ENCODE results near the gene RIN3.

RIN3 gene

DNA sequence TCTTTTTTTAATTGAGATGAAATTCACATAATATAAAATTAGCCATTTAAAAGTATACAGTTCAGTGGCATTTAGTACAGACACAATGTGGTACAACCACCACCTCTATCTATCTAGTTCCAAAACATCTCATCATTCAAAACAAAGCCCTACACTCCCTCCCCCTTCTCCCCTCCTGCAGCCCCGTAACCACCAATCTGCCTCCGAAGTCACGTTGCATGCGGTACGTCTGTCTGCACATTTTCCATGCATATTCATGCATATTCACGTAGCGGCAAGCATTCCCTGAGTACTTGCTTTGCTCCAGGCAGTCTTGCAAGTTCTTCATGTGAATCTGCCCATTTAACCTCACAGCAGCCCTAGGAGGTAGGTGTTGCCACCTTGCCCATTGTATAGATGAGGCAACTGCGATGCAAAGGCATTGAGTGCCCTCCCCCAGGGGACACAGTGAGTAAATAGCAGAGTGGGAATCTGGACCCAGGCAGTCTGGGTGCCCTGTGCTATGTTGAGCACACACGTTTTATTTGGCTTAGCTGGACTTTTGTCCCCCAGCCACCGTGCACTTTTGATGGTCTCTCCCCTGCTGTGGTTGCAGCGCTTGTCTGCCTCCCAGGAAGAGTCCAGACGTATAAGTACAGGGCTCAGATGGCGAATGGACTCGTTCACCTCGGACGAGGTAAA lies 43.4 kb downstream of the RIN3 start:
- DNase-seq (ENCODE audit: low read depth in 3 of 3) = no peak

DNA sequence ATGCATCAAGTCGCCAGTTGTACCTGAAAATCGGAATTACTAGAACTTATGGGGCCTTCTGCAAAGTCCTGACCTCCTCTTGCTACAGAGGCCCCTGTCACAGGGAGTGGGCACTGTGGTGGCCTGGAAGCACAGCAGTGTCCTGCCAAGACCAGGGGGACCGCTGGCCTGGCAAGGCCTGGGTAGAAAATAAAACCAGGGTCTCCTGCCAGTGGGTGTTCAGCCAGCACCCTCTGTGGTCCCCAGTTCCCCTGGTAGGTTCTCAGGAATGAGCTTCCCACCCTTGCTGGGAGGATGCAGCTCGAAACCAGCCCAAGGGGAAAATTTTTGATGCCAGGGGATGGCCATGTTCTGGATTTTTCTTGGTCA lies 43.9 kb downstream of the RIN3 start:
- DNase-seq (ENCODE audit: low read depth in 3 of 3) = no peak

DNA sequence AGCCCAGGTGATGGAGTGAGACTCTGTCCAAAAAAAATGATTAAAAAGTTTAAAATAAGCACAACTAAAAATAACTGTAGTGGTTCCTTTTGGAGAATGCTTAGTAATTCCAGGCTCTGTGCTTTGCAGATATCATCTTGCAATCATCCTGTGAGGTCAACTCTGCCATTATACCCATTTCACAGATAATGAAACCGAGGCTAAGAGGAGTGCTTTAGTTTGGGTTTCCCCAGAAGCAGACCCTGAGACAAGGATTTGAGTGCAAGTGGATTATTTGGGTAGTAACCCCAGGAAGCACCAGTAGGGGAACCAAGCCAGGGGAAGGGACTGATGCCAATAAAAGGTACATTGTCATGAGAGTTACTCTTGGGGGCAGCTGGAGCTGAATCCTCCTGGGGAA lies 44.7 kb downstream of the RIN3 start:
- DNase-seq (ENCODE audit: low read depth in 3 of 3) = no peak

DNA sequence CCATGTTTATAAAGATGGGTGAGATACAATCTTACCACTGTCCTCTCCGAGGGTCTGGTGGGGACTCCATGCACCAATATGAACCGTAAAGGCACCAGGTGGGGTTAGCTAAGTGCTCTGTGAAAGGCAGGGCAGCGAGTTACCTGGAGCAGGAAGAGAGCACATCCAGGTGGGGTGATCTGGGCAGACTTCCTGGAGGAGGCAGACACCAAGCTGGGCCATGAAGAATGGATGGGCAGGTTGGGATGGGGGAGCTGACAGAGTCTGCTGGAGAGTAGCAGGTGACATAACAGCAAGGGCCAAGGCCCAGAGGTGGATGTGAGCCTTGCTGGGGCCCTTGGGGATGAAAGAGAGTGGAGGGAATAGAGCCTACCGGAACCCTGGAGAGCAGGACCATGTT lies 45.9 kb downstream of the RIN3 start:
- no peak for DNase-seq (ENCODE audit: low read depth in 3 of 3)

DNA sequence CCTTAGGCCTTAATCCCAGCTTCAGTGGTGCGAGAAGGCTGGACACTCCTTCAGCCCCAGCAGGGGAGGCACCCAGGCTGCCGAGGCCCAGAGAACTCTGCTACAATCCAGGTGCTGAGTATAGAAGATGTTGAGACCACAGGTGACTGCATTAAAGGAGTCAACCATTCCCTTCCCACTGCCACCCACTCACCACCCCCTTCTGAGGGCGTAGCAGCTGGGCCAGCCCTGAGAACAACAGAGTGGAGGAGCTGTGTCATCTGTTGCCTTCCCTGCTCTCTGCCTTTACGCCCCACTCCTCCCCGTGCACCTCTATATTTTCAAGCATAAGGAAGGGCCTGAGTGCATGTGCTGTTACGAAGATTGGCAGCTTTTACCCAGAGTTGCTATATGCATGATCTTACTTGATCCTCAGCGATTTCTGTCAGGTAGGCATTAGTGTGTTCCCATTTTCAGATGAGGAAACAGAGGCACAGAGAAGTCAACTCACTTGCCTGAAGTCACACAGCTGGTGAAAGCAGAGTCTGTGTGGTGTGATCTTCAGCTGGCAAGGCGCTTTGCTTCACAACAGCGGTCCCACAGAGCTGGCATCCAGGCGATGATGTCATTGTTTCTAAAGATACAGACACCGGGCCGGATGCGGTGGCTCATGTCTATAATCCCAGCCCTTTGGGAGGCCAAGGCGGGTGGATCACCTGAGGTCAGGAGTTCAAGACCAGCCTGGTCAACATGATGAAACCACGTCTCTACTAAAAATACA lies 46.7 kb downstream of the RIN3 start:
- peak in 2 of 3 experiments; percentile 37 to 42 for DNase-seq (ENCODE audit: low read depth in 3 of 3)

DNA sequence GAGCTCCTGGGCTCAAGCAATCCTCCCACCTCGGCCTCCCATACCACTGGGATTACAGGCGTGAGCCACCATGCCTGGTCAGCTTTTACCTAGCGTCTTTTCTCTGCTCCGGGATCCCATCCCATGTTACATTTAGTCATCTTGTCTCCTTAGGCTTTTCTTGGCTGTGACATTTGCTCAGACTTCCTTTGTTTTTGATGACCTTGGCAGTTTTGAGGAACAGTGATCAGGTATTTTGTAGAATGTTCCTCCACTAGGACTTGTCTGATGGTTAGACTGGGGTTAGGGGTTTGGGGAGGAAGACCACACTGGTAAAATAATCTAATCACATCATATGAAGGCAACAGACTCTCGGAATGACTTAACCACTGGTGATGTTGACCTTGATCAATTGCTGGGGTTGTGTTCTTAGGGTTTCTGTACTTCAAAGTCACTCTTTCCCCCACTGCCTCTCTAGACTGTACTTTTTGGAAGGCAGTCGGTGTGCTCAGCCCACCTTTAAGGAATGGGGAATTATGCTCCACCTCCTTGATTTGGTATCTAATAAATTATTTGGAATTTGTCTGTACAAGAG lies 48.4 kb downstream of the RIN3 start:
- no peak for DNase-seq (ENCODE audit: low read depth in 3 of 3)

DNA sequence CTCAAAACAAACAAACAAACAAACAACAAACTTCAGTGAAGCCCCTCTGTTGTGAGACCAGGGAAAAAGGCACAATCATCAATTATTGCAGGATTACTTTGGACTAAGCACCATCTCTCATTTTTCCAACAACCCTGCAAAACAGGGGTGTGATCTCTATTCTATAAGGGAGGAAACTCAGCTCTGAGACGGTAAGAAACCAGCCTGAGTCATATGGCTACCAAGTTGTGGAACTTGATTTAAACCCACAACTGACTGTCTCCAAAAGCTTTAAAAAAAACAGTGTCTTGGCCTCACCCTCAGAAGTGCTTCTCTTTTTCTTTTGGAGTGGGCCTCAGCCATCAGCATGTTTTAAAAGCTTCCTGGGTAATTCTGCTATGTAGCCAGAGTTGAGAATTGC lies 49.8 kb downstream of the RIN3 start:
- DNase-seq (ENCODE audit: low read depth in 3 of 3) = no peak

DNA sequence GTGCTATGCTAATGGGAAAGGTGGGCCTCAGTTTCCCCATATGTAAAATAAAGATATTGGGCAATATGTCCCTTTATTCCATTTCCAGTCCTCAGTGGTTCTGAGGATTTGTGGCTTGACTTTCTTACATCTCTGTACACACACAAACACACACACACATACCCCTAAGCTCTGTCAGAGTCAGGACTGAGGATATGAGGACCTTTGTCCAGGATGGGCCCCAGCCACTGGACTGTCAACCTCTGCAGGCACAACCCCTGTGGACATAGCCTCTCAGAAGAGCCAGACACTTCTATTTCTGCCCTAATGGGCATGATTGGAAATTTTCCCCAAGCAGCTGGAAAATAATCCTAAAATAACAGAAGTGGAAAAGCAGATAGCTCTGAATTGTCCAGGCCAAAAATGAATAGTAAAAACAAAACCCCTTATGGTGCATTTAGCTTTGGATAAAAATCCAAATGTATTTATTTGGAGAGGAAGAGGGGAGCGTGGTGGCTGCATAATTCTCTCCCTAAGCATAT lies 50.2 kb downstream of the RIN3 start:
- DNase-seq (ENCODE audit: low read depth in 3 of 3) = no peak

DNA sequence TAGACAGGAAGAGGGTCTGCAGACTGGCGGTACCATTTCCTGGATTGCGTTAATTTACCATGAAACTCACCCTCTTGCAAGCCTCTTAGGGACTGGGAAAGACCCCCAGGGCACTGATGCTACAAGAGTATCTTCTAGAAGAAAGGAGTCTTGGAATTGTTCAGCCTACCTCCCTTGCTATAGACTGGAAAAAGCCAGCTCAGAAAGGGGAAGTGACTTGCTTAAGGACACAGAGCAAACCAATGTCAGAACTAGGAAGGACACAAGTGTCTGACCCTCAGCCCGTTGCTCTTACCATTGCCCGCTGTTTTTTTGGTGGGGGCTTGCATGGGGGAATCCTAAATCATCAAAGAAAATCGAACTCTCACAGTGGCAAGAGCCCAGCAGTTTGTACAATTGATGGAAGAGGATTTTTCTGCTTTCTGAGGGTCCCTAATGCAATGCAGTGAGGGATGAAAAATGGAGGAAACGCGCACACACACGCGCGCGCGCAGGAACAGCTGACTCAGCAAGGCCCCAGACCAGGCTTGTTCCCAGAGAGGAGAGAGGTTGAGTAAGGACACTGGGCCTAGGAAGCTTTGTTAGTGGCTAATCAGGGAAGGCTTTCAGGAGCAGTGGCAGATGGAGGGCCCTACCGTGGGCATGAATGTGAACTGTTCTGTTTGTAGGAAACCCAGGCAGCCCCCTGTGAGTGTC lies 50.9 kb downstream of the RIN3 start:
- no peak for DNase-seq (ENCODE audit: low read depth in 3 of 3)

DNA sequence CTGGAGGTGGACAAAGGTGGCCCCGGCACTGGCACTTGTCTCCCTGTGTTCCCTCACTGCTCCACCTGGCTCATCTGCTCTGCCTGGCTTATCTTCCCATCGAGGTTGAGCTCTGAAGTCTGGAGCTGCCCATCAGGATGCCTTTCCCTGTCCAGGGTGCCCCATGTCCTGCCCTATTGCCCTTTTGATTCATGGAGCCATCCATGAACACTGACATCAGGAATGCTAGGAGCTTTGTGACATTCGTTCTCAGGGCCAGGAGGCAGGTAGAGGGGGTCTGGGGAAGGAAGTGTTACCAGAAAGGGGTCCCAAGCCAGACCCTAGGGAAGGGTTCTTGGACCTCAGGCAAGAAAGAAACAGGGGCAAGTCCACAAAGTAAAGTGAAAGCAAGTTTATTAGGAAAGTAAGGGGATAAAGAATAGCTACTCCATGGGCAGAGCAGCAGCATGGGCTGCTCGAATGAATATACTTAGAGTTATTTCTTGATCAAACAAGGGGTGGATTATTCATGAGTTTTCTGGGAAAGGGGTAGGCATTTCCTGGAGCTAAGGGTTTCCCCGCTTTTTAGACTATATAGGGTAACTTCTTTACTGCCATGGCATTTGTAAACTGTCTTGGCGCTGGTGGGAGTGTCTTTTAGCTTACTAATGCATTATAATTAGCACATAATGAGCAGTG lies 51.6 kb downstream of the RIN3 start:
- DNase-seq (ENCODE audit: low read depth in 3 of 3) = no peak

DNA sequence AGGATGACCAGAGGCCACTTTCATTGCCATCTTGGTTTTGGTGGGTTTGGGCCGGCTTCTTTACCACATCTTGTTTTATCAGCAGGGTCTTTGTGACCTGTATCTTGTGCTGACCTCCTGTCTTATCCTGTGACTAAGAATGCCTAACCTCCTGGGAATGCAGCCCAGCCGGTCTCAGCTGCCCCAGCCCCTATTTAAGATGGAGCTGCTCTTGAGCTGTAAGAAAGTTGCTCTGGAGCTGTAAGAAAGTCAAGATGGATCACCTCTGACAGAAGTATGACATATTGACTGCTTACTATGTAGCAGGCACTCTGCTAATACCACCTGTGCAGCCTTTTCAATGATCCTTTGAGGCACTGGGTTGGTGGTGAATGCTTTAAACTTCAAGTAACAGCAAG lies 52.1 kb downstream of the RIN3 start:
- DNase-seq (ENCODE audit: low read depth in 3 of 3) = no peak

DNA sequence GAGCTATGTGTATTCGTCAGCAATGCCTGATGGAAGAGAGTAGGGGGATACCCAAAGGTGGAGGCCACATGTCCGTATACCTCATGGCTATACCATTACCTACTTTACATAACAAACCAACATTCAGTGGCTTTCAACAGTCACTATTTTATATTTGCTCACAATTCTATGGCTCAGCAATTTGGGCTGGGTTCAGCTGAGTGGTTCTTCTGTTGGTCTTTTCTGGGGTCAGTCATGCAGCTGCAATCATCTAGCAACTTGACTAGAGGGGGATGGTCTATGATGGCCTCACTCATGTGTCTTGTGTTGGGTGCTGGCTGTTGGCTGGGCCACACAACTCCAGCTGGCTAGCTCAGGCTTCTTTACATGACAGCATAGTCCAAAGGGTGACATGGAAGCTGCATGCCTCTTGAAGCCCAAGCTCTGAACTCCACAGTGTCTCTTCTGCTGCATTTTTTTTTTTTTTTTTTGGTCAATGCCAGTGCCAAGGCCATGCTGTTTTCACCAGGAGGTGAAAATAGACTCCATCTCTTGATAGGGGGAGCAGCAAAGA lies 53.7 kb downstream of the RIN3 start:
- DNase-seq (ENCODE audit: low read depth in 3 of 3) = no peak

DNA sequence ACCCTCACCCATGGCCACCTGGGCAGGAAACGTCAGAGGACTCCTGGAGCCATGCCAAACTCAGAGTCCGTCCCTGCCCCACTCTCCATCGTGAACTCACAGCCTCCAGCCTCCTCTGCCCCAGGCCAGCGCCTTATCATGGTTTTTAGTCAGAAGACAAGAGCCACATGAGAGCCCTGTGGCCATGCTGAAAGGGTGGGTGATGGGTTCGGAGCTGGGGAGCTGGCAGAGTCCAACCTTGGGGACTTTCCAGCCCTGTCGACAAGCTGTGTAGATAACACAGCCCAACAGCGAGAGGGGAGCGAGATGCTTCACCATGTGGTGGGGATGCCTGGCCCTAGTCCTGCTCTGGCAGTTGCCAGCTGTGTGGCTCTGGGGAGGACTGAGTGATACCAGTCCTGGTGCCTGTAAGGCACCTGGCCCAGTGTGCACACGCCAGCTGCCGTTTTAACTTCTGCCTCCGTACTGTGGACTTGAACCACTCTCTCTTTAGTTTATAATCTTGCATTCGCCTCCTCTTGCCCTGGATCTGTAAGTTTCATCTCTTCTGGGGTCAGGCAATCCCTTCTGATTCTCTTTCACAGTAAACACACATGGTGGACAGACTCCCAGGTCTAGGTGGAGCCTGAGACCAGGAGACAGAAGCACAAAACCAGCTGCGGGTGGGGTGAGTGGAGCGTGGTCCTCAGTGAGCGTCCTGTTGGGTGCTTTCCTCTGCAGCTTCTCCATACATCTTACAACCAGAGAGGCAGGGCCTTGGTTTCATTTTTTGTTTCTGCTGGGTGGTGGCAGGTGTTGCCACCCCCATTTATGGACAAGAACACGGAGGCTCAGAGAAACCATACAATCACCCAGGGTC lies 55.3 kb downstream of the RIN3 start:
- DNase-seq (ENCODE audit: low read depth in 3 of 3) = no peak

DNA sequence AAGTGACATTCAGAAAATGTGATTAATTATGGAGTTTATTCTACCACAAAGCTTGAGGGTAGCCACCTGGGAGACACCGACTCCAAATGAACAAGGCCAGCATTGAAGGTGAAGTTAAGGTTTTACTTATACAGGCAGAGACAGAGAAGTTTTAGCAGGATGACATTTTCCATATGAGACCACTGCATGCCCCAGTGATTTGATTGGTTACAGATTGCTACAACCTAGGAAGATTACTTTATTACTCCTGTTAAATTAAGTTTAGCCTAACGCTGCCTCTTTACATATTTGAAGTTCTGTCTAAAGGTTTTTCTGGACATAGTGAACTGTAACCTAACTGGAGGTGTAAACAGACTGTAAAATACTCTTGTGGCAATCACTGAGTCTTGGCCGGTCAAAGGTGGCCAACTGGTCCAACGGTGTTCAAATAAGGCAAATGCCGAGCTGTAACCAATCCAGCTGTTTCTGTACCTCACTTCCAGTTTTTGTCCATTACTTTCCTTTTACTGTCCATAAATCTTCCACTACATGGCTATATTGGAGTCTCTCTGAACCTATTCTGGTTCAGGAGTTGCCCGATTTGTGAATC lies 57.2 kb downstream of the RIN3 start:
- no peak for DNase-seq (ENCODE audit: low read depth in 3 of 3)

DNA sequence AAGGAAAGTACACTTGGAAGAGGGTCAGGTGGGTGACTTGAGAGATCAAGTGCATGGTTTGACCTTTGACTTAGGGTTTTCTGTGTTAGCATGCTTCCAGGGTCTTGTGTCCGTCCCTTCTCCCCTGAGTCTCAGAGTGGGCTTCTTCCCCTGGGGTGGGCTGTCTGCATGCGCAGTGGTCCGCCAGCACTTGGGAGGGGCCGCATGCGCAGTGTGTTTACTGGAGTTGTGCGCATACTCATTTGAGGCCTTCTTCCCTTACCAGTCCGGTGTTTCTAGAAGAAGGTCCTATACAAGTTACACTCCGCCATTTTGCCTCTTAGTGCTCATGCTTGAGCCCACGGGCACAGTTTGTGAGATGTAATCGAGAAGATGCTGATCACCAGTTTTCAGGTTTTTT lies 58.5 kb downstream of the RIN3 start:
- no peak for DNase-seq (ENCODE audit: low read depth in 3 of 3)

DNA sequence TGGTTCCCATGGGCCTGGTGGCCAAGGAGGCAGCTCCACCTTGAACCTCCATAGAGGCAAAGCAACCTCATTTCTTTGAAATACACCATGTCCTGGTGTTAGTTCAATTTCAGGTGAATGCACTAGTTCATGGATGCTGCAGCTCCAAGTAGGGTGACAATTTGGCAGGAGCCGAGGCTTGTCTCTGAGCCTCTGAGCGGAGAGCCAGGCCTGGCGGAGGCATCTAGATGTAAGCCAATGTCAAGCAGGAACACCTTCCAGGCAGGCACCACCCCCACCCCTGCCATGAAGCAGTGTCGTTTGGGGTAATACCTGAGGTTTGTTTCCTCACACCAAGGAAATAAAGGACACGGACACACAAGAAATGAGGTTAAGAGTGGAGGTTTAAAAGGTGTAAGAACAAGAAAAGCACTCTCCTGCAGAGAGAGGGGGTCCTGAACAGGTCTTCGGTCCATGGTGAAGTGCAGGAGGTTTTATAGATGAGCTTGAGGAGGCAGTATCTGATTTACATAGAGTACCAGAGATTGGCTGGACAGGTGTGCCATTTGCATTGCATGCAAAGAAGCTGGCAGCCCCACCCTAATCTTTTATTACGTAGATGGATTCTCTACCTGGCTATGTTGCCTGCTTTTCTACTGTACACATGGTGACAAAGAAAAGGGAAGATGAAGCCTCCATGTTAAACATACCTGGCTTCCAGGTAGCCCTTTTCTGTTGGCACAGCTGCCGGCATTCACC lies 60.3 kb downstream of the RIN3 start:
- DNase-seq (ENCODE audit: low read depth in 3 of 3) = no peak

DNA sequence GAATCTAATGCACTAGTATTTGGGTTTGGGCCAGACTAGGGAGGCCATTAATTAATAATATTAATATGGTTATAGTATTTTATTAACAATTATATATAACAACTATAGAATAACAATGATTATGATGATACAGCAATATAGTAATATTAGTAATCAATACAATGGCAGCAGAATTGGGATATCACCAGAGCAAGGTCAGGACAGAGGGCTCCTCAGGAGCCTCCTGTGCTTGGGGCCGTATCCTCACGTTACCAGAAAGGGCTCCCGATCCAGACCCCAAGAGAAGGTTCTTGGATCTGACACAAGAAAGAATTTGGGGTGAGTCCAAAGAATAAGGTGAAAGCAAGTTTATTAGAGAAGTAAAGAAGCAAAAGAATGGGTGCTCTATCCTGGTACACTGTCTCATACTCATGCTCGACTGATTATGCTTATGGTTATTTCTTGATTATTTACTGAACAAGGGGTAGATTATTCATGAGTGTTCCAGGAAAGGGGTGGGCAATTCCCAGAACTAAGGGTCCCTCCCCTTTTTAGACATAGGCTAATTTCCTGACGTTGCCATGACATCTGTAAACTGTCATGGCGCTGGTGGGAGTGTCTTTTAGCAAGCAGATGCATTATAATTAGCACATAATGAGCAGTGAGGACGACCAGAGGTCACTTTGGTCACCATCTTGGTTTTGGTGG lies 61.6 kb downstream of the RIN3 start:
- no peak for DNase-seq (ENCODE audit: low read depth in 3 of 3)

DNA sequence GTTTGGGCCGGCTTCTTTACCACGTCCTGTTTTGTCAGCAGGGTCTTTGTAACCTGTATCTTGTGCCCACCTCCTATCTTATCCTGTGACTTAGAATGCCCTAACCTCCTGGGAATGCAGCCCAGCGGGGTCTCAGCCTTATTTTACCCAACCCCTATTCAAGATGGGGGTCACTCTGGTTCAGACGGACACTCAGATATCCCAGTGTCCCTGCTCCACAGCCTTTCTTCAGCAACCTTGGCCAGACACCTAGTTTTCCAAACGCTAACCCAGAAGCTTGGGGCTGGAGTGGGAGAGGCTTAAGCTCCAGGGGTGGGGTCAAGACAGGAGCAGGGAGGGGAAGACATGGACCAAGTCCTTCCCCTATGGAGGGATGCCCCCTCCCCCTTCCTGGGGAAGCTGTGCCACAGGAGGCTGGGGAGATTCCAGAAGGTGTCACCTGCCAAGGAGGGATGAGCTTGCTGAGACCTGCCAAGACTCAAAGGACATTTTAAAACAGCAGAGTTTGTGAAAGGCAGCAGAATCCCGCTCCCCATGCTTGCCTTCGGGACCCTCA lies 62.2 kb downstream of the RIN3 start:
- DNase-seq (ENCODE audit: low read depth in 3 of 3) = no peak

DNA sequence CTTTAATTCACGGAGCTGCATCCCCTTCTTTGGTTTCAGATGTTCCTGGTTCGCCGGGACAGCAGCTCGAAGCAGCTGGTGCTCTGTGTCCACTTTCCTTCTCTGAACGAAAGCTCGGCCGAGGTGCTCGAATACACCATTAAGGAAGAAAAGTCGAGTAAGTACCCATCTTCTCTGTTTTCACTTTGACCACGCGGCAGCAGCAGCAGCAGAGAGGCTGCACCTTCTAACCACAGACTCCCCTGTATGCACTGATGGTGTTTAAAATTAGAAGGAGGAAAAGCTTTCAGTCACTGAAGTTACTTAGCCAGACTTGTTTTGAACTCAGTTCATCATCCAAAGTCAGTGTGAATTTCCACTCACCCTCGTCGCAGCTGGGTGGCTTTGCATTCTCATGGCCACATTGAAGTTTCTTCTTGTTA lies 63.8 kb downstream of the RIN3 start:
- DNase-seq (ENCODE audit: low read depth in 3 of 3) = no peak
